ENCODE measurements around the gene DDX60. TPM values are rescaled to one million over a fixed set of nuclear protein-coding genes. Genes with fewer than 3 reads are reported as not detected.

Gene DDX60
- total RNA-seq, 1 experiment from 2014 or later = 37.4 TPM

DNA sequence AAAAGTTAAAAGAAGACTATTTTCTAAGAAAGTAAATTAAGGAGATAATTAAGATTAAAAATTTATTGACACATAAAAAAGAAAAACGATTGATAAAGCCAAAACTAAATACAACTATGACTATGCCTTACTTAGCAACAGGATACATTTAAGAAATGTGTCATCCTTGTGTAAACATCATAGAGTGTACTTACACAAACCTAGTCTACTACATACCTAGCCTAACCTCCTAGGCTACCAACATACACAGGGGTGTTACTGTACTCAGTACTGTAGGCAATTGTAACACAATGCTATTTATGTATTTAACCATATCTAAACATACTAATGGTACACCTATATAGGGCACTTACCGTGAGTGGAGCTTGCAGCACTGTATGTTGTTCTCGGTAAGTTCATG is 117.9 kb downstream of the DDX60 start:
- DNase-seq (ENCODE audit: low read depth) = no peak

DNA sequence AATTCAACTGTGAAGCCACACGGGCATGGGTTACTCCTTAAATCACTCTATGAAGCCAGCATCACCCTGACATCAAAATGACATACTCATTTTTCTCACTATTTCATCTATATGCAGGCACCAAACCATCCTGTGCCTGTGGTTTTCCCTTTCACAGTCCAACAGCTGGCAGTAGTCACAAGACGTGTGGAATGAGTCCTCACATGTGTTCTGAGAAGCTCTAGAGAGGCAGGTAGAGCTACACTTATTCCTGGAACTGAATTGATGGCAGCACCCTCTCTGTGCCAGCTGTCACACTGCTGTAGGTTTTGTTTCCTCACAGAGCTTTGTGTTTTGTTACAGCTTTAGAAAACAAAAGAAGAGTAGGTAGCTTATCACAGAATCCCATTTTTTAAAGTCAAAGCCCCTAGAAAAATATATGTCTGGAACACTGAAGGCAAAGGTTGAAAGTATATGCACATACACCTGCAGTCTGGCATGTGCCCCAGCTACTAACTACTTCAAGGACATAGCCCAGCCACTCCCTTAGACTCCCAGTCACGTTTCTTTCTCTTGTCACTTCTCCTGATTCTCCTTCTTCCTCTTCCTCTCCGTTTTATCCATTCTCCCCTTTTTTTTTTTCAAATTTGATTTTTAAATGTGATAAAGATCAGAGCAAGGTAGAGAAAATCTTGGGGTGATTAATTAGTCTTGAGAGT is 119.1 kb downstream of the DDX60 start:
- no peak for DNase-seq (ENCODE audit: low read depth)

DNA sequence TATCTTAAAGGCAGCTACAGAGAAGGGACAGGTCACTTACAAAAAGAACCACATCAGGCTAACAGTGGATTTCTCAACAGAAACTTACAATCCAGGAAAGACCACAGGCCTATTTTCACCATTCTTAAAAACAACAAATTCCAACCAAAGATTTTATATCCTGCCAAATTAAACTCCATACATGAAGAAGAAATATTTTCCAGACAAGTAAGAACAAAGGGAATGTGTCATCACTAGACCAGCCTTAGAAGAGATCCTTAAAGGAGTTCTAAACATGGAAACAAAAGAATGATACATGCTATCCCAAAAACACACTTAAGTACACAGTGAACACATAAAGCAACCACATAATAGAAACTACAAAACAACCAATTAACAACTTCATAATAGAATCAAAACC is 120.6 kb downstream of the DDX60 start:
- no peak for DNase-seq (ENCODE audit: low read depth)

DNA sequence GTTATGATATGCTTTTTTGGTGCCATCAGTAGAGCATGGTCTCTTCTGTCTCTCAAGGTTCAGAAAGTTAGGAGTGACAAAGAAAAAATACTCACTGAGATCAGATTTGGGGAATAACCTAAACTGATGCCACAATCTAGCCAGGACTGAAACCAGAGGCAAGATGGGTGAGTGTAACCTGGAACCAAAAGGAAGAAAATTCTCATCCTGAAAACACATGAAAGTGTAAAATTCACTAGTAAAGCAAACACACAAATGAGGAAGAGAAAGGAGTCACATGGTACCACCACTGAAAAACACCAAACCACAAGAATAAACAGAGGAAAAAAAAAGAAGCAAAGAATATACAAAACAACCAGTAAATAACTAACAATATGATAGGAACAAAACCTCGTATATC is 129.8 kb downstream of the DDX60 start:
- DNase-seq (ENCODE audit: low read depth) = no peak

DNA sequence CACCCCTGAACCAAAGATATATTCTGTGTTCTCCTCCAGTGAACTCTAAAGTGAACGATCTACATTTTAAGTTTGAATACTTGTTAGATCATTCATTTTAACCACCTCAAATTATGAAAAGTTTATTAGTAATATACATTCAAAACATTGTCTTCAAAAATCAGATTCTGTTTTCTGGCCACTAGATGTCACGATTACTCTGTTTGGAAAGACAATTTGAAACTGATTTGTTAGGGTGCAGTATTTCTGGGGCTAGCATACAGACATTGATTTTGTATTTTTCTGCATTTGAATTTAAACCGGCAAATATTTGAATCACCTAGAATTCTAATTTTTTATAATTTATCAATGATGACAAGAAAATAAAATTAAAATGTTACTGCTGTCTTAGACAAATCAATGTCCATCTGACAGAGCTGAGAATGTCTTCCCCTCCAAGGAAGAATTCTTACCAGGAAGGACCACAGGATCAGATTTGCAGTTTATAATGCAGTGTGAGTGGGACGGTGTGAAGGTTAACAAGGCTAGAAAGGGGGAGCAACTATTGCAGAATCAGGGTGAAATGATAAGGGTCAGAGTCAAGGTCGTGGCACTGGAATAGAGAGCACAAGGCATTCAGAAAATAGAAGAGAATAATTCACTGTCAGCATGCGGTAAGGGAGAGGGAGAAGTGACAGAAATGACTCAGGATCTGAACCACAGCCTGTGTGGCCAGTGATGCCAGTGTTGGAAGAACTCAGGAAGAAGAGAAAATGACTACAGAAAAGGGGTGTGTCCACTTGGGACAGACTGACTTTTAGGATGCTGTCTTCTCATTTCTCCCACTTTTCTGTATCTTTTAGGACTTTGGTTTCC is 134.6 kb downstream of the DDX60 start:
- DNase-seq (ENCODE audit: low read depth) = peak; percentile 71

DNA sequence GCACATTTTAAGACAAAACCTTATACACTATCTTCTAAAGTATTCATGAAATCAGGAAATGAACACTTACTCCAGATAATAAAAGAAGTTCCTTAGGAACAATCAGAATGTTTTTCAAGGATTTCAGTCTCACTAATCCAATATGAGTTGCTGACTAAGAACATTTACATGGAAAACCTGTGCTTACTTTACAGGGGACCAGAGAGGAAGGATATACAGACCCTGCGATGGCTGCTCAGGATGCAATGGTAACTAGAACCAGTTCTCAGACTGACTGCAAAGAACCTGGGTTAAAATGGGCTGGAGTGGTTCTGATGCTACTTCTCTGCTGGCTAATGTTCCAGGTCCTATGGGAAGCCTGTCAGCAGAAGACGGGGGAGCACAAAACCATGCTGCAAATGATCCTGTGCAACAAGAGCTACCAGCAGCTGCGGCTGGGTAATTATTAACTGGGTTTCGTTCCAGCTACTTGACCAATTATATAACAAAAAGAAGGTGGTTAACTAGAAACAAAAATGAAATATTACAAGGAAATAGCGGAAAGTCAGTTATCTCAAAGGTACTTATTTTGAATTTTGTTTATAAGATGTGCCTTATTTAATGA is 140.9 kb downstream of the DDX60 start:
- DNase-seq (ENCODE audit: low read depth) = no peak

DNA sequence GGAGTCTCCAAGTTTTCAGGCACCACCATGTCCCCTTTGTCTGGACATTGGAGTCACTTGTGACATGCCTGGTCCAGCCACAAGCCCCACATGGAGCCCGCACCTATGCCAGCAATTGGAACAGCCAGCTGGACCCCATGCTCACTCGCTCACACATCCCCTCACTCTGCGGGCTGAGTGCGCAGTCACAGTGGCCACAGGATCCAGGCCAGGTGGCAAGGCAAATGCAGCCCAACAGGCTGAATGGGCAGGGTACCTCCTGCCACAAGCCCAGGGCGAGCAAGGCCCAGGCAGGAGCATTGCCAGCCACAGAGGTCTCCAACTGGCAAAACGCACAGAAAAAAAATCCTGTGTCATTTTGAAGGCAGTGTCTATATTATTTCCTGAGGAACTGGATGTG is 144.2 kb downstream of the DDX60 start:
- DNase-seq (ENCODE audit: low read depth) = no peak

DNA sequence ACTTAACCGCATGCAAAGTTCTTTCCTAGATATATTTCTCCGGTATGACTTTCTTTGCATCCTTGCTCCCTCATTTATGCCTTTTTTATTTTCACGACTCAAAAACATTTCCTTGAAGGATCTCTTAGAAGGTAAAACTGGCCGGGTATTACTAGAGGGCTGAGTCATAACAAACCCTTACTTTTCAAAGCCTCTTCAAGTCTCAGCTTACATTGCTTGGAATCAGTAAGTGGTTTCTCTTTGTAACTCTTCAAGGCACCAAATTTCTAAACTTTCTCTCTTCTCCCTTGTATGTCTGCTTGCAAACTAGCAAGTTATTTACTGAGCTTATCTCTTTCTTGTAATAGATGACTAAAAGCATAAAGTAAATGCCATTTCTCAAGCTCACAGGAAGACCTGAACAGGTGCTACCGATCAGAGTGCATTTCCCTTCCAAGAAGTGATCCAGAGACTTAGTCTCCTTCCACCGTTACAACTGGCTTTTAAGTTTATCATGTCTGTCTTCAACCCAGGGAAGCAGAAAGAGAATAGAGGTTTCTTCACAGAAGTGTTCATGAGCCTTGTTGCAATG is 150.8 kb downstream of the DDX60 start:
- DNase-seq (ENCODE audit: low read depth) = peak; percentile 20

Other genes with a start within 250 kb of the DDX60 start
- gene ANXA10, start 226.2 kb downstream of the DDX60 start, total RNA-seq (2014; rRNA removed; shearing (Covaris generic)) = 0.17 and 0.66 TPM in 2 replicates
- 17.0 and 21.5 TPM in 2 replicates for gene DDX60L, start 161.7 kb upstream of the DDX60 start, total RNA-seq (2014; rRNA removed; shearing (Covaris generic))
- 21.6 and 46.0 TPM in 2 replicates for gene PALLD, start 178.3 kb upstream of the DDX60 start, total RNA-seq (2014; rRNA removed; shearing (Covaris generic))